Measurements from ENCODE around the gene CEP112.
"Not testable (repeated sequence)": the region's sequence is repeated elsewhere in the genome, so short reads cannot be mapped to it uniquely, and the experiment has no call there.

The CEP112 gene

GRCh38 chr17:66210208-66210574, 18.3 kb upstream of the CEP112 start:
- no peak for DNase-seq

DNA sequence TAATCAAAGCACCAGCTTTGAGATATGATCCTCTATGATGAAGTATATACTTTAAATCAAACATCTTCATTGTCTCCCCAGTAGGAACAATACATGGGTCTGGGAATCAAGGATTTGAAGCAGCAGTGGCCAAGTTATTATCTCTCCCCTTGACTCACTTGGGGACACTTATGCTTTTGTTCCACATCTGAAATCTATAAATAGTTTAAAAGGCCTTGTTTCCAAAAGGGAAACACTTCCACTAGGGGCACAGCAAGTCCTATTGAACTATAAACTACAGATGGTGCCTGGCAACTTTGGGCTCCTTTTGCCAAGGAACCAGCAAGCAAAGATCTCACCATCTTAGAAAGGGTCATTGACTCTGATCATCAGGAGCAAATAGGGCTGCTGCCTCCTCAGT, 16.0 kb upstream of the CEP112 start:
- DNase-seq: no peak

DNA sequence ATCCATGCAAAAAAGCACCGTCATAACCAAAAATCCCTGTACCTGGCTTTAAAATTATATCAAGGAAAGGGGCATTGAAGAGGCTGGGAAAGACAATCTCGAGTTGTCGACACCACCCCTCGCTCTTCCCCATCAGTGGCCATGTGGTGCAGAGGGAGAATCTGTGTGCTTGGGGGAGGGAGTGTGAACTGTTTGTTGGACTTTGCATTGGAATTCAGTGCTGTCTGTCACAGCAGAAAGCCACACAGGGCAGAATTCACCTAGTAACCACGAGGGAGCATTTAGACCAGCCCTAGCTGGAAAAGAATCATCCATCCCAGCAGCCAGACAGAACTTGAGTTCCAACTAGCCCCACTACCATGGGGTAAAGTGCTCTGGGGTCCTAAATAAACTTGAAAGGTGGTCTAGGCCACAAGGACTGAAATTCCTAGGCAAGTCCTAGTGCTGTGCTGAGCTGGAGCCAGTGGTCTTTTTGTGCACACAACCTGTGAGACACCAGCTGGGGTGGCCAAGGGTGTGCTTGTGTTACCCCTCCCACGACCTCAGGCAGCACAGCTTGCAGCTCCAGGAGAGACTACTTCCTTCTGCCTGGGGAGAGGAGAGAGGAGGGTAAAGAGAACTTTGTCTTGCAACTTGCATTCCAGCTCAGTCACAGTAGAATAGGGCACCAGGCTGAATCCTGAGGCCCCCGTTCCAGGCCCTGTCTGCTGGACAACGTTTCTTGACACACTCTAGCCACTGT, 11.5 kb upstream of the CEP112 start:
- no peak for DNase-seq

DNA sequence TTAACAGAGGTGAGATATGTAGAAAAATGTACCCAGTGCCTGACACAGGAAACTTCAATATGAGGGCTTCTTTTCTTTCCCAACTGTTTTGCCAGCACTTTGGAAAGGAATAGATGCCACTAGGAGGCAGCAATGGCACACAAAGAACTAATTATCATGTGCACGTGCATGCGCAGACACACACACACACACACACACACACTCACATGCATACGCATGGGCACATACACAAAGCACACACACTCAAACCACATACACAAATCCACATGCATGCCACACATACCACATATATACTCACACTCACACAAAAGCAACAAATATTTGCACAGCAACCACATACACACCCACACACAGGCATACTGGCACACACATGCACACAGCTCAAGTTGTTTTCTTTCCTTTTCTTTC, 8.8 kb upstream of the CEP112 start:
- no peak for DNase-seq

DNA sequence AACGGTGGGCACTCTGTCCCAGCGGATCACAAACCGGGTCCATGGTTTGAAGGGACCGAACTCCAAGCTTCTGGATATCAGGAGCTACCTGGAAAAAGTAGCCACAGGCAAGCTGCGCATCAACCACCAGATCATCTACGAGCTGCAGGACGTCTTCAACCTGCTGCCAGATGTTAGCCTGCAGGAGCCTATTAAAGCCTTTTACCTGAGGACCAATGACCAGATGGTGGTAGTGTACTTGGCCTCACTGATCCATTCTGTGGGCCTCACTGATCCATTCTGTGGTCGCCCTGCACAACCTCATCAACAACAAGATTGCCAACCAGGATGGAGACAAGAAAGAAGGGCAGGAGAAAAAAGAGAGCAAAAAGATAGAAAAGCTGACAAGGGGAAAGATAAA, 6.3 kb upstream of the CEP112 start:
- DNase-seq: no peak

GRCh38 chr17:66192378-66192687, 400 bp upstream of the CEP112 start:
- no peak for DNase-seq

- no peak for DNase-seq
Observed at GRCh38 chr17:66190738-66191592, 968 bp downstream of the CEP112 start.

DNA sequence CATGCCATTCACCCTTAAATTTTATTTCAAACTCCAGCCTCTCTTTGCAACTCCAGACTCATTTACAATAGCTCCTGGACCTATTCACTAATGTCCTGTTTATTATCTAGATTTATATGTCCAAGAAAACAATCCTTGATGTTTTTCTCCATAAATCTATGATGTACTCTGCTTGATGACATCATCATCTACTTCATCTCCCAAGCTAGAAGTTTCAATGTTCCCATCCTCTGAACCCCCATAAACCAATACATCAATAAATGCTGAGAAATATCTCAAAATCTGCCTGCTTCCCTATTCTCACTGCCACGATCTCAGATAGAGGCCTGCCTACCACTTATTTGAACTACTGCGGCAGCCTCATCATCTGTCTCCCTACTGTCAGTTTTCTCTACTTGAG, 4.2 kb downstream of the CEP112 start:
- DNase-seq: no peak

DNA sequence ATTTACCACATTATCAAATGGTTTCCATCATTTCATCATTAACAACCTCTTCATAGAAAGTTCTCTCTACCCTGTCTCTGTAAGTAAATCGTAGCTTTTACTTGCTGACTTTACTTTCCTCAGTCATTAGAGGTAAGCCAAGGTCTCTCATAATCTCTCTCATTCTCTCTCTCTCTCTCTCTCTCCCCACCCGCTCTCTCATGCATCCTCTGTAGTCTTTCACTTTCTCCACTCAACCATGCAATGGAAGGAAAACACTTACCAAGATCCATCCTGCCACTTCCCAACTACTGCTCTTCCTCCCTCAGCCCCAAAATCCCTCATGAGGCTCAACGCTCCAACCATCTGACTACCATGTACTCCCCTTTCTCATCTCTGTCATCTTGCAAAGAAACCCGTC, 6.1 kb downstream of the CEP112 start:
- DNase-seq: no peak

DNA sequence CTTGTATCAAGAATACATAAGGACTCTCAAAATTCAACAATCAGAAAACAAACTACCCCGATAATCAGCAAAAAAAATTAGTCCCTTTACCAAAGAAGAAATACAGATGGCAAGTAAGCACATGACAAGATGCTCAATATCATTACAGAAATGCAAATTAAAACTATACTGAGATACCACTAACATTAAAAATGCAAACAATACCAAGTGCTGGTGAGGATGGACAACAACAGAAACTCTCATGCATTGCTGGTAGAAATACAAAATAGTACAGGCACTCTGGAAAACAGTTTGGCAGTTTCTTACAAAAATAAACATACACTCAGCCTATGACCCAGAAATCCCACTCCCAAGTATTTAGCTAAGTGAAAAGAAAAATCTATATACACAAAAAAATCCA, 7.5 kb downstream of the CEP112 start:
- no peak for DNase-seq

DNA sequence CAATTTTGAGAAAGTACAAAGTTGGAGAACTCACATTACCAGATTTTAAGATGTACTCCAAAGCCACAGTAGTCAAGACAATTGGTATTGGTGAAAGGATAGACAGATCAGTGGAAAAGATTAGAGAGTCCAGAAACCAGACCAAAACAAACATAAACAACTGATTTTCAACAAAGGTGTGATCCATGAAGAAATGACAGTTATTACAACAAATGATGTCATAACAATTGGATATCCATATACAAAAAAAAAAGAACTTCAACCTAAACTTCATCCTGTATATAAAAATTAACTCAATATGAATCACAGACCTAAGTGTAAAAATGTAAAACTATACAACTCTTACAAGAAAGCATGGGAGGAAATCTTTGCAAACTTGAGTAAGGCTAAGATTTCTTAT, 8.4 kb downstream of the CEP112 start:
- DNase-seq: no peak

- no peak for DNase-seq
Observed at GRCh38 chr17:66178642-66179041, 13.3 kb downstream of the CEP112 start.

DNA sequence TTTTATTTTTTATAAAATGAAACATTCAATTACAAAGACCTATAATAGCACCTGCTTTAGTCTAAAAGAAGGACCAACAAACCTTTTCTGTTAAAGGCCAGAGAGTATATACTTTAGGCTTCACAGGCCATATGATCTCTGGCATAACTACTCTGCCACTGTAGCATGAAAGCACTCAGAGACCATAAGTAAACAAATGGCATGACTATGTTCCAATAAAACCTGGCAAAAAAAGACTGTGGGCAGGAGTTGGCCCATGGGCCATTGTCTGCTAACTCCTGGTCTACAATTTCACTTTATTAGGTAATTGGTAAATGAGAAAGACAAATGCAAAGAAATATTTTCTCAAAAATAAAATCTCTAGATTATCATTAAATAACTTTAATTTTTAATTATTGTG, 14.9 kb downstream of the CEP112 start:
- no peak for DNase-seq

DNA sequence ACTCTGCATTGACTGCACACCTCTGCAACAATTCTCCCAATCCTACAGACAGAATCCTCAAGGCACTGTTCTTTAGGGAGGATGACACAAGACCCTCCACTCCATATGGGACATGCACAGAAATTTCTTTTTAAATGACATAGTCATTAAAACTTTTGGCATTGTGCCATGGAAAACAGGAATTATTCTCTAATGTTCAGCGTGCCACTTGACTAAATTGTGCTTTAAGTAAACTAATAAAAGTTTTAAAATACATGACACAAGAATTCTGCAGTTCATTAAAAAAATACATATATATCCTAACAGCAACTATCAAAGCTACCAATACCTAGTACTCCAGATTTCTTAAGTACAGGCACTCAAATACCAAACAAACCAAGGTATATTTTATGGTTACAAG, 16.0 kb downstream of the CEP112 start:
- no peak for DNase-seq

DNA sequence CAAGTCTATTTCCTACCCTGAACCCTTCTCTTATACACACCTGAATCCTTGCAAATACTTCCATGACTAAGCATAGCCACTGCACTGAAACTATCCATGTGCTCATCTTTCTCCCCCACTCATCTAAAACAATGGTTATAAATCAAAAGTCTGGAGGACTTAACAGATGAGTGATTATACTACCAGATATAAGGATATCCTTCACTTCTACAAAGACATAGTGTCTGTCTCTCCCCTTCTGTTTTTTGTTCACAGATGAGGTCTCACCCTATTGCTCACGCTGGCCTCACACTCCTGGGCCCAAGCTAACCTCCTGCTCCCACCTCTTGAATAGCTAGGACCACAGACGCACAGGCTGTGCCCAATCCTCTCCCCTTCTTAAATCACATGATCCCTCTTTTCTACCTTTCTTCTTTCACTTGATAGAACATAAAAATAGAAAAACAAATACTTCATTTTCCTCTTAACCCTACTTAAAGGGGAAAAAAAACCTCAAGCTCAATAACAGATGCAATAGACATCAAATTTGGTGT, 19.2 kb downstream of the CEP112 start:
- no peak for DNase-seq

DNA sequence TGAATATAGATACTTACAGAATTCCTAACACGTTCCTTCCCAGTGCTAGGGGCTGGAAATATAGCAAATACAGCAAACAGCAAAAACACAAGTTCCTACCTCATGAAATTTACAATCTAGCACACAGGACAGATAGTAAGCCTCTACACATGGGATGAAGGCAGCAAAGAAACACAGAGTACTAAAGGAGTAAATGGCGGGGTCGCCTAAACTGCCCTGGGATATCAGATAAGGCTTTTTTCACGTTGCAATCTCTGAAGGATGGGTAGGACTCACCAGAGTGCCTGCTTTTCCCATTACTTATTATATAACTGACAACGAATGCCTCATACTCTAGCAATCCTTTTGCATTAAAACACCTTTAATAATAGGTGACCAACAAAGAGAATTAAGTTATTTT, 19.8 kb downstream of the CEP112 start:
- no peak for DNase-seq

DNA sequence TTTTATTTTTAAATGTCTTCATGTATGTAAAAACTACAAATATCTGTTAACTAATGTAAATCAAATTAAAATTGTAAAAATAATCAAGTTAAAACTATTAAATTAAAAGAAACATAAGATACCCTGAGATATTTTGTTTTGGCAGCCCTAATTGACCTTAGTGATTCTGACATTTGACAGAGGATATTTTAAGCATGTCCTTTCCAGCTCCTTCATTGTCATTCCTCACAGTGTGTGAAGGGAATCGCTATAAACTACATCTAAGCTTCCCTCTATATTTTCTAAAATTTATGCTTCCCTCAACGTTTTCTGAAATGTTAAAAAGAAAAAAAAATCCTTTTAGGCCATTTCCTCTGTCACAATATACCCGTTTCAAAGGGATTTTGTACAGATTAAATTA, 20.2 kb downstream of the CEP112 start:
- no peak for DNase-seq

- no peak for DNase-seq
Observed at GRCh38 chr17:66171172-66171571, 20.8 kb downstream of the CEP112 start.

GRCh38 chr17:66169839-66170238, 22.1 kb downstream of the CEP112 start:
- DNase-seq: no peak

DNA sequence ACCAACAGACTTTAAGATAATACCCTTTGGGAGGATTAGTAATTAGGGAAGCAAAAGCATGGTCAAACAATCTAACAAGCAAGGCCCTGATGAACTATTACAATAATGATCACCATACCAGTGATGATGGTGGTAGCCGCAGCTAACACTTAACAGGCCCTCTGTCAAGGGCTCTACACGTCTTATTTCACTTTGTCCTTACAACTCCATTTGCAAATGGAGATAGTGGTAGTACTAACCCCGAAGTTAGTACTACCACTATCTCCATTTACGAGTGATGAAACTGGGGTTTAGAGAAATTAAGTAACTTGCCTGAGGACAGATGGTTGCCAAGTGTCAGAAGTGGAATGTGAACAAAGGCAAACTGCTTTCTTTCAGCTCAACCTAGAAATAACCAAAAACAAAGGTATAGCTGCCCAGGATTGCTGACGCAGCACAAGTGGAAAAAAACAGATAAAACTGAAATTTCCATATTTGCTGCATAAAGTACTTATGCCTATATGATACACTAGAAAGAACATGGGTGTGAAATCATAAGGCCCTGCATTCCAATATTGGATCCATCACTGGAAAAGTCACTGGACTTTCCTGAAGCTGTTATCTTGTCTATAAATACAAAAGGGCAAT, 24.6 kb downstream of the CEP112 start:
- DNase-seq: no peak

- DNase-seq: no peak
Observed at GRCh38 chr17:66165537-66166123, 26.3 kb downstream of the CEP112 start.

DNA sequence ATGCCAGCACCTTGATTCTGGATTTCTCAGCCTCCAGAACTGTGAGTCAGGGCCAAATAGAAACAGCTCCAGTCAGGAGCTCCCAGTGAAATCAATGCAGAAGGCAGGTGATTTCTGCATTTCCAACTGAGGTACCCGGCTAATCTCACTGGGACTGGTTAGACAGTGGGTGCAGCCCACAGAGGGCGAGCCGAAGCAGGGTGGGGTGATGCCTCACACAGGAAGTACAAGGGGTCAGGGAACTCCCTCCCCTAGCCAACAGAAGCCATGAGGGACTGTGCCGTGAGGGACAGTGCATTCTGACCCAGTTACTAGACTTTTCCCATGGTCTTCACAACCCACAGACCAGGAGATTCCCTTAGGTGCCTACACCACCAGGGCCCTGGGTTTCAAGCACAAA, 36.9 kb downstream of the CEP112 start:
- DNase-seq: not testable (repeated sequence)

- DNase-seq: no peak
Observed at GRCh38 chr17:66152756-66153155, 39.2 kb downstream of the CEP112 start.

DNA sequence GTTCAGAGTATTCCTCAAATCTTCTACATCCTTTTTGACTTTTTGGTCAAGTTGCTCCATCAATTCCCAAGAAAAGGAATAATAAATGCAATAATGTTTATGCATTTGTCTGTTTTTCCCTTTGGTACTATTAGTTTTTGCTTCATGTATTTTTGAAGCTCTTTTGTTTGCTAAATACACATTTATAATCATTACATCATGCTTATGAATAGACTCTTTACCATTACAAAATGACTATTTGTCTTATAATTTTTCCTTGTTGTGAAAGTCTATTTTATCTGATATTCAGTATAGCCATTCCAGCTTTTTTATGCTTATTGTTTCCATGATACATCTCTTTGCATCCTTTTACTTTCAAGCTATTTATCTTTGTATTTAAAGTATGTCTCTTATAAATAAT, 41.2 kb downstream of the CEP112 start:
- no peak for DNase-seq

All from cerebellar nuclear complex (tissue), 1 donor.